ENCODE results near the gene UBE2QL1. TPM values are rescaled to one million over a fixed set of nuclear protein-coding genes. Genes with fewer than 3 reads are reported as not detected.

UBE2QL1 gene
- total RNA-seq, 1 donor, result under 0.01 TPM

DNA sequence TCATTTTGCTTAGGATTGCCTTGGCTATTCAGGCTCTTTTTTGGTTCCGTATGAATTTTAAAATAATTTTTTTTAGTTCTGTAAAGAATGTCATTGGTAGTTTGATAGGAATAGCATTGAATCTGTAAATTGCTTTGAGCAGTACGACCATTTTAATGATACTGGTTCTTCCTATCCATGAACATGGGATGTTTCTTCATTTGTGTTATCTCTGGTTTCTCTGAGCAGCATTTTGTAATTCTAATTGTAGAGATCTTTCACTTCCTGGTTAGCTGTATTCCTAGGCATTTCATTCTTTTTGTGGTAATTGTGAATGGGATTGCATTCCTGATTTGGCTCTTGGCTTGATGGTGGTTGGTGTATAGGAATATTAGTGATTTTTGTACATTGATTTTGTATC, 6.3 kb upstream of the UBE2QL1 start:
- Histone ChIP-seq H3K4me1 (ENCODE audit: insufficient read depth, low read length) (no peaks in the 10 kb centered on the region), H3K27ac (ENCODE audit: low read depth, low read length) (no peak overlapping the region), H4K20me1 (ENCODE audit: insufficient read depth, low read length) (no peaks in the 10 kb centered on the region), H3K36me3 (ENCODE audit: insufficient read depth, low read length) (no peaks in the 10 kb centered on the region), H3K4me2 (ENCODE audit: insufficient read depth, low read length) (no peak overlapping the region), H3K79me2 (ENCODE audit: insufficient read depth, low read length) (no peaks in the 10 kb centered on the region), H3K27me3 (ENCODE audit: insufficient read depth, low read length) (no peaks in the 10 kb centered on the region), H2AFZ (ENCODE audit: low read length) (no peak overlapping the region), H3K4me3 (ENCODE audit: insufficient read depth, low read length) (no peak overlapping the region), H3K9me3 (ENCODE audit: low read depth, low read length) (no peaks in the 10 kb centered on the region)
- no peak for DNase-seq (ENCODE audit: insufficient read length, low spot score, missing footprints)
- TF ChIP-seq, protein P1, sequence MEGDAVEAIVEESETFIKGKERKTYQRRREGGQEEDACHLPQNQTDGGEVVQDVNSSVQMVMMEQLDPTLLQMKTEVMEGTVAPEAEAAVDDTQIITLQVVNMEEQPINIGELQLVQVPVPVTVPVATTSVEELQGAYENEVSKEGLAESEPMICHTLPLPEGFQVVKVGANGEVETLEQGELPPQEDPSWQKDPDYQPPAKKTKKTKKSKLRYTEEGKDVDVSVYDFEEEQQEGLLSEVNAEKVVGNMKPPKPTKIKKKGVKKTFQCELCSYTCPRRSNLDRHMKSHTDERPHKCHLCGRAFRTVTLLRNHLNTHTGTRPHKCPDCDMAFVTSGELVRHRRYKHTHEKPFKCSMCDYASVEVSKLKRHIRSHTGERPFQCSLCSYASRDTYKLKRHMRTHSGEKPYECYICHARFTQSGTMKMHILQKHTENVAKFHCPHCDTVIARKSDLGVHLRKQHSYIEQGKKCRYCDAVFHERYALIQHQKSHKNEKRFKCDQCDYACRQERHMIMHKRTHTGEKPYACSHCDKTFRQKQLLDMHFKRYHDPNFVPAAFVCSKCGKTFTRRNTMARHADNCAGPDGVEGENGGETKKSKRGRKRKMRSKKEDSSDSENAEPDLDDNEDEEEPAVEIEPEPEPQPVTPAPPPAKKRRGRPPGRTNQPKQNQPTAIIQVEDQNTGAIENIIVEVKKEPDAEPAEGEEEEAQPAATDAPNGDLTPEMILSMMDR (IDR thresholded peaks at IDR 0.05; ENCODE audit: extremely low read depth, low read depth, low read length), result no peak

DNA sequence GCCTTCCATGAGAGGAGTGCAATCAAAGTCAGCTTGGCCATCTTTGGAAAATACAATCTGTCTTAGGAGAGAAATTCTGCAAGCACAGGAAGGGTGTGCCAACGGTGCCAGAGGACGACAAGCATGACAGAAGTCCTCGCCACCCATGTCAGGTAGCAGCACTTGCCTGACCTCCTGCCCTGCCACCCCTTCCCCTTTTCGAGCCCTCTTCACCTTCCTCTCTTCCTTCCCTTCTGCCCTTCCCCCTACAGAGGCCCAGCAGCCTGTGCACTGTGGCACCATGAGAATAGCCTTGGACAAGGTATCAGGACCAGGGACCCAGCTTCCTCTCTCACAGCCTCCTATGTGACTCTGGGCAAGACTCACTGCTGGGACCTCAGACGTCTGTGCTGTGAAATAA, 5.3 kb upstream of the UBE2QL1 start:
- H3K27me3 ChIP-seq (ENCODE audit: insufficient read depth, low read length), result no peaks in the 10 kb centered on the region
- H3K4me2 ChIP-seq (ENCODE audit: insufficient read depth, low read length), result no peak overlapping the region
- H3K27ac ChIP-seq (ENCODE audit: low read depth, low read length), result no peak overlapping the region
- H3K79me2 ChIP-seq (ENCODE audit: insufficient read depth, low read length), result no peaks in the 10 kb centered on the region
- TF ChIP-seq, protein P1 (IDR thresholded peaks at IDR 0.05; ENCODE audit: extremely low read depth, low read depth, low read length), result no peak
- DNase-seq (ENCODE audit: insufficient read length, low spot score, missing footprints), result no peak
- H3K36me3 ChIP-seq (ENCODE audit: insufficient read depth, low read length), result no peaks in the 10 kb centered on the region
- no peaks in the 10 kb centered on the region for H3K4me1 ChIP-seq (ENCODE audit: insufficient read depth, low read length)
- H3K9me3 ChIP-seq (ENCODE audit: low read depth, low read length), result no peaks in the 10 kb centered on the region
- no peak overlapping the region for H2AFZ ChIP-seq (ENCODE audit: low read length)
- H4K20me1 ChIP-seq (ENCODE audit: insufficient read depth, low read length), result no peaks in the 10 kb centered on the region
- no peak overlapping the region for H3K4me3 ChIP-seq (ENCODE audit: insufficient read depth, low read length)

DNA sequence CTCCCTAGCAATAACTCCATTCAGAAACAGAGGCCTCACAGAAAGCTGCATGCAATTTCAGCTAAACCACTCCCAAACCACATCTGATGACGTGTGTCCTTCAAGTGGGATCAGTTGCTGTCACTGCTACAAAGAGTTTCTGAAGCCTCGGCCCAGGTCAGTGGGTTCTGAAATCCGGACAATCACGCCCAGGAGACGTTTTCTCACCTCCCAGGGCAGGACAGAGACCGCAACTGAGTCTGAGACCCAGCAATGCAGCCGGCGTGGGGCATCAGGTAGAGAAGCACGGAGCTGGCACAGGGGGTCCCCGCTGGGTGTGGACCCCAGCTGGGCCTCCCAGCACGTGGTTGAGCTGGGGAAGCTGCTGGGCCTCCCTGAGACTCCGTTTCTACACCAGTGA, 2.6 kb upstream of the UBE2QL1 start:
- no peak for DNase-seq (ENCODE audit: insufficient read length, low spot score, missing footprints)
- H3K4me2 ChIP-seq (ENCODE audit: insufficient read depth, low read length), result no peak overlapping the region
- peaks cover 22% of the 10 kb centered on the region for H3K27me3 ChIP-seq (ENCODE audit: insufficient read depth, low read length)
- TF ChIP-seq, protein P1 (IDR thresholded peaks at IDR 0.05; ENCODE audit: extremely low read depth, low read depth, low read length), result no peak
- no peak overlapping the region for H2AFZ ChIP-seq (ENCODE audit: low read length)
- no peaks in the 10 kb centered on the region for H3K9me3 ChIP-seq (ENCODE audit: low read depth, low read length)
- H3K4me1 ChIP-seq (ENCODE audit: insufficient read depth, low read length), result no peaks in the 10 kb centered on the region
- no peak overlapping the region for H3K27ac ChIP-seq (ENCODE audit: low read depth, low read length)
- H3K4me3 ChIP-seq (ENCODE audit: insufficient read depth, low read length), result no peak overlapping the region
- no peaks in the 10 kb centered on the region for H4K20me1 ChIP-seq (ENCODE audit: insufficient read depth, low read length)
- H3K36me3 ChIP-seq (ENCODE audit: insufficient read depth, low read length), result no peaks in the 10 kb centered on the region
- no peaks in the 10 kb centered on the region for H3K79me2 ChIP-seq (ENCODE audit: insufficient read depth, low read length)

DNA sequence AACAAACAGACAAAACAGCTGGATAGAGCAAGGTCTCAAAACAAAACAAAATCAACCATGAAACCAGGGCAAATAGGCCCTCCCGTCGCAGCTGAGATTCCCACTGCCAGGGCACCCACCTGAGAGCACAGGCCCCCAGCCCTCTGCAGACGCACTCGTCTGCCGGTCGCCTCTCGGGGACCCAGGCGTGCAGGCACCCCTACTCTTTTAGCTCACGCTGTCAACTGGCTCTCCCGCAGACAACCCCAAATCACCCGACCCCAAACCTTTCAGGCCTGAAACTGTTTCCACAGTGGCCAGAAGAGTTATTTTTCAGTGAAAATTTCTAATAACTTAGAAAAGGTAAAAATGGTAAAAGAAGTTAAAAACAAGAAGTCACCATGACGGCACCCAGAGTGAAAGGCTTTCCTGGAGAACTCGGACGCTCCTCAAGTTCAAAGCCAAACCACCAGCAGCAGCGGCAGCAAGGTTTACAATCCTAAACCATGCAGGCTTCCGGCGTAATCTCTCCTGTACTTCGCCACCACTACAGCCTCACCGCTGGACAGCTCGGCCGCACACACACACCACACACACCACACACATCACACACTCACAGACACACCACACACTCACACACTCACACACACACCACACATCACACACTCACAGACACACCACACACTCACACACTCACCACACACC, 1.9 kb upstream of the UBE2QL1 start:
- Histone ChIP-seq H3K27me3 (ENCODE audit: insufficient read depth, low read length) (peaks cover 29% of the 10 kb centered on the region), H2AFZ (ENCODE audit: low read length) (no peak overlapping the region), H4K20me1 (ENCODE audit: insufficient read depth, low read length) (no peaks in the 10 kb centered on the region), H3K4me2 (ENCODE audit: insufficient read depth, low read length) (no peak overlapping the region), H3K4me1 (ENCODE audit: insufficient read depth, low read length) (no peaks in the 10 kb centered on the region), H3K9me3 (ENCODE audit: low read depth, low read length) (no peaks in the 10 kb centered on the region), H3K36me3 (ENCODE audit: insufficient read depth, low read length) (no peaks in the 10 kb centered on the region), H3K79me2 (ENCODE audit: insufficient read depth, low read length) (no peaks in the 10 kb centered on the region), H3K27ac (ENCODE audit: low read depth, low read length) (no peak overlapping the region), H3K4me3 (ENCODE audit: insufficient read depth, low read length) (no peak overlapping the region)
- no peak for DNase-seq (ENCODE audit: insufficient read length, low spot score, missing footprints)
- TF ChIP-seq, protein P1 (IDR thresholded peaks at IDR 0.05; ENCODE audit: extremely low read depth, low read depth, low read length), result no peak

Measured in osteoblast (primary cell).